Erythroblast (primary cell): Measurements from ENCODE around the gene PLA2G15.

Experiments
- GATA1 ChIP-seq: IDR thresholded peaks from 2 replicates; pipeline ENCODE4 v1.6.1; 2011; ENCODE audit warnings: low read depth, mild to moderate bottlenecking, control low read depth, low read length, moderate library complexity
- POLR2A ChIP-seq: IDR thresholded peaks from 2 replicates; pipeline ENCODE4 v1.6.1; 2011; ENCODE audit warnings: mild to moderate bottlenecking, low read length

DNA sequence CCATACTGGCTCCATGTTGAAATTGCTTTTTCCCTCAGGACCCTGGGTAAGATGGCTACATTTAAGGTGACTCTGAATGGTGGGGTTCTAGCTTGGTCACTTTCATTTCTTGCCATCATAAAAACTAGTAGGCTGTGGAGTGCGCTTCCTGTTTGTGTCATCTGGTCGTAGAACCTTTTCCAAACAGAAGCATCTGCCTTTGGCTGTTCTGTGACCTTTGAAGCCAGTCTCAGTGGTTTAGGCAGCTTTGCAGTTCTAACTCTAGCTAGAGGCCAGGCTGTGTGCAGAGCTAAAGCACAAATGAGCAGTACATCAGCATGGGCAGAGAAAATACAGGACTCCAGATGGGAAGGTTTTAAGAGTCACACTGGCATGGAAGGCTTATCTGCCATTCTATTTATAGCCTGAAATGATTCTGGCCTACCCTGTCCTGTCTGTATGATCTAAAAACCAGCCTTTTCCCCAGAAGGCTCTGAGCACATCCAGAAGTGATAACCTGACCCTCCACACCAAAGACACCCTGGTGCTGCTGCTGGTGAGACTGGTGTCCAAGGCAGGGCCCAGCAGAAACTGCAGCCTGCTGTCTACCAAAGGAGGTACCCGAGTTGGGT is 17.9 kb upstream of the PLA2G15 start:
- TF ChIP-seq POLR2A, result no peak
- no peak for TF ChIP-seq GATA1
